Activated CD4-positive, alpha-beta T cell treated with anti-CD3 and anti-CD28 coated beads for 36 hours (primary cell): Measurements from ENCODE around the gene MKNK2. TPM values are rescaled to one million over a fixed set of nuclear protein-coding genes. Genes with fewer than 3 reads are reported as not detected.

Experiments used
- ATAC-seq: fragments of 200-7000 bp; cut with Tn5 transposase; one replicate; pipeline ENCODE4 v1.10.0; 2021; ENCODE audit warnings: mild to moderate bottlenecking, moderate library complexity
- CTCF ChIA-PET: fragments of 350-600 bp; sonication (Branson Sonifier 250); formaldehyde crosslinking; loops from one replicate; lab custom pipeline; 2021; ENCODE audit warnings: antibody characterized with exemption; lab: Charles Lee
- POLR2A ChIA-PET: fragments of 350-600 bp; sonication (Branson Sonifier 250); formaldehyde crosslinking; loops from one replicate; lab custom pipeline; 2021; ENCODE audit warnings: antibody characterized with exemption, inconsistent platforms; lab: Charles Lee
- DNase-seq: peaks from one replicate; pipeline ENCODE4 v3.0.0-alpha.2; 2020
- H3K27ac Mint-ChIP-seq: one replicate; pipeline ENCODE4 v1.8.0; 2021; ENCODE audit warnings: mixed read lengths
- H3K27me3 Mint-ChIP-seq: one replicate; pipeline ENCODE4 v1.8.0; 2021; ENCODE audit warnings: mixed read lengths
- H3K36me3 Mint-ChIP-seq: one replicate; pipeline ENCODE4 v1.8.0; 2021; ENCODE audit warnings: low read depth, mixed read lengths
- H3K4me1 Mint-ChIP-seq: one replicate; pipeline ENCODE4 v1.8.0; 2021; ENCODE audit warnings: mixed read lengths
- H3K4me3 Mint-ChIP-seq: one replicate; pipeline ENCODE4 v1.8.0; 2021; ENCODE audit warnings: mild to moderate bottlenecking, moderate library complexity, mixed read lengths
- H3K9me3 Mint-ChIP-seq: one replicate; pipeline ENCODE4 v1.8.0; 2021; ENCODE audit warnings: low read depth, mixed read lengths
- intact Hi-C, 2 experiments: fragments of 100-400 bp; cut with DNase I in 1 of 2; cut with micrococcal nuclease in 1 of 2; formaldehyde crosslinking; loops; one replicate each; pipeline versions ENCODE4 v1.14.2 to v1.15.1; 2022 to 2024; cut with DNase I, micrococcal nuclease
- total RNA-seq, 2 experiments: library from RNA; stranded (reverse); gene quantifications; one replicate each; pipeline ENCODE4 v1.2.3, GENCODE V29; 2021

The MKNK2 gene
- total RNA-seq, 2 experiments from 2014 or later: 139 to 155 TPM

- POLR2A ChIA-PET: no interaction called here
- intact Hi-C loops: loop anchor here (5.0 kb wide), 1 partner anchor 63 kb away; the partner anchor contains the start of gene BTBD2 (in 2 of the 2)
- H3K4me3 Mint-ChIP-seq: peak overlapping the region; percentile 96
Measured at GRCh38 chr19:2079865-2080301, 28.8 kb upstream of the MKNK2 start.

GRCh38 chr19:2079076-2079864 lies 28.2 kb upstream of the MKNK2 start:
- Mint-ChIP-seq H3K4me3 (peak overlapping the region; percentile 96), H3K27me3 (no peaks in the 10 kb centered on the region), H3K36me3 (peaks cover 83% of the 10 kb centered on the region), H3K9me3 (no peaks in the 10 kb centered on the region), H3K27ac (peak overlapping the region; percentile 99), H3K4me1 (peaks cover 37% of the 10 kb centered on the region)
- DNase-seq (no peak), ATAC-seq (no peak)
- ChIA-PET POLR2A (no interaction called here), CTCF (no interaction called here)
- intact Hi-C loops: no loop called here

More at GRCh38 chr19:2079865-2080301, 28.8 kb upstream of the MKNK2 start:
- ATAC-seq (no peak), DNase-seq (no peak)
- Mint-ChIP-seq H3K9me3 (no peaks in the 10 kb centered on the region), H3K36me3 (peaks cover 84% of the 10 kb centered on the region), H3K27me3 (no peaks in the 10 kb centered on the region), H3K27ac (peak overlapping the region; percentile 99), H3K4me1 (peaks cover 36% of the 10 kb centered on the region)
- CTCF ChIA-PET: interaction anchor here (1.3 kb wide), 1 partner anchor 10 kb away, joined by 3 read pairs; no protein-coding TSS in a partner anchor

- Mint-ChIP-seq H3K4me3 (no peak overlapping the region), H3K36me3 (peaks cover 78% of the 10 kb centered on the region), H3K27me3 (no peaks in the 10 kb centered on the region), H3K27ac (no peak overlapping the region), H3K4me1 (peaks cover 40% of the 10 kb centered on the region), H3K9me3 (no peaks in the 10 kb centered on the region)
- CTCF ChIA-PET: interaction anchor here (0.5 kb wide), 1 partner anchor 253 kb away, joined by 5 read pairs; no protein-coding TSS in a partner anchor
- POLR2A ChIA-PET: no interaction called here
- intact Hi-C loops: no loop called here
- DNase-seq (no peak), ATAC-seq (no peak)
Measured at GRCh38 chr19:2077833-2078619, 27.0 kb upstream of the MKNK2 start.

GRCh38 chr19:2077398-2077797 lies 26.4 kb upstream of the MKNK2 start:
- no peak overlapping the region for H3K27ac Mint-ChIP-seq
- POLR2A ChIA-PET: no interaction called here
- CTCF ChIA-PET: interaction anchor here (0.5 kb wide), 1 partner anchor 252 kb away, joined by 5 read pairs; no protein-coding TSS in a partner anchor
- no peaks in the 10 kb centered on the region for H3K27me3 Mint-ChIP-seq
- intact Hi-C loops: no loop called here
- no peaks in the 10 kb centered on the region for H3K9me3 Mint-ChIP-seq
- peaks cover 42% of the 10 kb centered on the region for H3K4me1 Mint-ChIP-seq
- DNase-seq (no peak), ATAC-seq (no peak)
- H3K36me3 Mint-ChIP-seq: peaks cover 77% of the 10 kb centered on the region
- H3K4me3 Mint-ChIP-seq: no peak overlapping the region

- Mint-ChIP-seq H3K27ac (no peak overlapping the region), H3K4me1 (peaks cover 40% of the 10 kb centered on the region), H3K36me3 (peaks cover 77% of the 10 kb centered on the region), H3K27me3 (no peaks in the 10 kb centered on the region), H3K4me3 (no peak overlapping the region), H3K9me3 (no peaks in the 10 kb centered on the region)
- ATAC-seq (no peak), DNase-seq (no peak)
- POLR2A ChIA-PET: interaction anchor here (0.6 kb wide), 2 partner anchors 139 to 190 kb away, joined by 5 read pairs; no protein-coding TSS in a partner anchor
- intact Hi-C loops: no loop called here
- CTCF ChIA-PET: interaction anchor here (0.9 kb wide), 1 partner anchor 58 kb away, joined by 3 read pairs; no protein-coding TSS in a partner anchor
Measured at GRCh38 chr19:2076526-2076944, 25.5 kb upstream of the MKNK2 start.

- no peaks in the 10 kb centered on the region for H3K27me3 Mint-ChIP-seq
- intact Hi-C loops: no loop called here
- no peak for DNase-seq
- H3K36me3 Mint-ChIP-seq: peaks cover 55% of the 10 kb centered on the region
- no peak for ATAC-seq
- CTCF ChIA-PET: no interaction called here
- peak overlapping the region; percentile 76 for H3K27ac Mint-ChIP-seq
- POLR2A ChIA-PET: no interaction called here
- no peak overlapping the region for H3K4me3 Mint-ChIP-seq
- H3K9me3 Mint-ChIP-seq: no peaks in the 10 kb centered on the region
- peaks cover 21% of the 10 kb centered on the region for H3K4me1 Mint-ChIP-seq
Measured at GRCh38 chr19:2072757-2073551, 21.9 kb upstream of the MKNK2 start.

GRCh38 chr19:2070986-2071673 lies 20.1 kb upstream of the MKNK2 start:
- Mint-ChIP-seq H3K9me3 (no peaks in the 10 kb centered on the region), H3K27ac (peak overlapping the region; percentile 67), H3K4me3 (no peak overlapping the region), H3K36me3 (peaks cover 39% of the 10 kb centered on the region), H3K4me1 (peaks cover 19% of the 10 kb centered on the region), H3K27me3 (no peaks in the 10 kb centered on the region)
- intact Hi-C loops: no loop called here
- ChIA-PET POLR2A (no interaction called here), CTCF (interaction anchor here (0.6 to 1.4 kb wide), 3 partner anchors 39 to 1445 kb away, joined by 3 to 4 read pairs (median 4); no protein-coding TSS in a partner anchor)
- ATAC-seq: no peak
- DNase-seq: no peak

GRCh38 chr19:2070436-2070827 lies 19.4 kb upstream of the MKNK2 start:
- Mint-ChIP-seq H3K27me3 (no peaks in the 10 kb centered on the region), H3K36me3 (peaks cover 35% of the 10 kb centered on the region), H3K4me3 (no peak overlapping the region), H3K27ac (no peak overlapping the region), H3K4me1 (peaks cover 16% of the 10 kb centered on the region), H3K9me3 (no peaks in the 10 kb centered on the region)
- ChIA-PET POLR2A (no interaction called here), CTCF (interaction anchor here (0.6 to 1.7 kb wide), 9 partner anchors 10 to 74 kb away, joined by 3 to 8 read pairs (median 4); no protein-coding TSS in a partner anchor)
- ATAC-seq (no peak), DNase-seq (no peak)
- intact Hi-C loops: no loop called here

- H3K27me3 Mint-ChIP-seq: no peaks in the 10 kb centered on the region
- CTCF ChIA-PET: no interaction called here
Measured at GRCh38 chr19:2064788-2065524, 13.9 kb upstream of the MKNK2 start.

GRCh38 chr19:2064395-2064787 lies 13.3 kb upstream of the MKNK2 start:
- CTCF ChIA-PET: no interaction called here
- no peaks in the 10 kb centered on the region for H3K36me3 Mint-ChIP-seq
- peaks cover 18% of the 10 kb centered on the region for H3K4me1 Mint-ChIP-seq
- H3K4me3 Mint-ChIP-seq: no peak overlapping the region
- no peaks in the 10 kb centered on the region for H3K27me3 Mint-ChIP-seq
- intact Hi-C loops: loop anchor here in 1 of 2 experiments (5.0 kb wide), 1 partner anchor 202 kb away; the partner anchor contains the start of gene KLF16
- H3K9me3 Mint-ChIP-seq: no peaks in the 10 kb centered on the region
- POLR2A ChIA-PET: no interaction called here
- ATAC-seq (no peak), DNase-seq (no peak)
- H3K27ac Mint-ChIP-seq: no peak overlapping the region

More at GRCh38 chr19:2064788-2065524, 13.9 kb upstream of the MKNK2 start:
- DNase-seq (no peak), ATAC-seq (no peak)
- Mint-ChIP-seq H3K36me3 (no peaks in the 10 kb centered on the region), H3K27ac (no peak overlapping the region), H3K4me1 (peaks cover 21% of the 10 kb centered on the region), H3K4me3 (no peak overlapping the region), H3K9me3 (no peaks in the 10 kb centered on the region)
- intact Hi-C loops: loop anchor here in 1 of 2 experiments (5.0 kb wide), 1 partner anchor 203 kb away; the partner anchor contains the start of gene KLF16
- POLR2A ChIA-PET: no interaction called here
